ENCODE data around the gene LPCAT2. TPM values are rescaled to one million over a fixed set of nuclear protein-coding genes. Genes with fewer than 3 reads are reported as not detected.

The LPCAT2 gene
- total and polyA plus RNA-seq, 2 donors (not counting 1 experiment from before 2014, with no cell fraction given), result 0.15 to 0.59 TPM

- H3K27ac Mint-ChIP-seq, result no peak overlapping the region
- WGBS (ENCODE audit: insufficient coverage), result 88% methylated on average over 1 of the region's 4 CpGs
- H3K27me3 Mint-ChIP-seq, result peaks cover 48% of the 10 kb centered on the region
- CTCF ChIA-PET, result no interaction called here
- DNase-seq (no peak), ATAC-seq (ENCODE audit: low read depth) (no peak)
- POLR2A ChIA-PET, result no interaction called here
- Histone ChIP-seq H3K36me3 (replicated peaks in 1 of 2; ENCODE audit: control extremely low read depth in 1 of 2, control insufficient read depth in 1 of 2, extremely low read depth in 1 of 2, insufficient read depth in 2 of 2, low read length in 1 of 2) (no peaks in the 10 kb centered on the region), H3K9ac (ENCODE audit: low read length) (no peak overlapping the region), H3K4me1 (ENCODE audit: control insufficient read depth in 2 of 2, insufficient read depth in 2 of 2, low read length in 2 of 2) (no peaks in the 10 kb centered on the region), H3K27ac (ENCODE audit: low read length in 2 of 2) (no peak overlapping the region), H3K27me3 (replicated peaks in 1 of 4; ENCODE audit: control extremely low read depth in 1 of 4, control insufficient read depth in 3 of 4, insufficient read depth in 4 of 4, low read length in 3 of 4) (peaks cover 0 to 18% (median 6%) of the 10 kb centered on the region in 4 experiments), H3K4me3 (ENCODE audit: control extremely low read depth in 1 of 5, extremely low read depth in 1 of 5, insufficient read depth in 1 of 5, low read depth in 2 of 5, low read length in 4 of 5) (no peak overlapping the region), H3K4me2 (replicated peaks; ENCODE audit: low read depth, low read length, poor library complexity, severe bottlenecking) (no peak overlapping the region), H3K9me3 (ENCODE audit: control extremely low read depth in 1 of 3, control insufficient read depth in 2 of 3, insufficient read depth in 1 of 3, low read length in 2 of 3) (no peaks in the 10 kb centered on the region), H3K79me2 (ENCODE audit: control insufficient read depth, insufficient read depth, low read length) (no peaks in the 10 kb centered on the region), H4K20me1 (ENCODE audit: control insufficient read depth, insufficient read depth, low read length, poor library complexity, severe bottlenecking) (no peaks in the 10 kb centered on the region), H2AFZ (ENCODE audit: insufficient read depth, low read depth, low read length, poor library complexity, severe bottlenecking) (no peak overlapping the region)
- intact Hi-C loops (cut with micrococcal nuclease), result no loop called here
- H3K4me1 Mint-ChIP-seq, result no peaks in the 10 kb centered on the region
- no peaks in the 10 kb centered on the region for H3K9me3 Mint-ChIP-seq (ENCODE audit: insufficient read depth)
- no peak for TF ChIP-seq EZH2 (IDR thresholded peaks at IDR 0.05; ENCODE audit: borderline replicate concordance, insufficient read depth, low read depth, low read length, poor library complexity, severe bottlenecking)
- TF ChIP-seq, protein P1, sequence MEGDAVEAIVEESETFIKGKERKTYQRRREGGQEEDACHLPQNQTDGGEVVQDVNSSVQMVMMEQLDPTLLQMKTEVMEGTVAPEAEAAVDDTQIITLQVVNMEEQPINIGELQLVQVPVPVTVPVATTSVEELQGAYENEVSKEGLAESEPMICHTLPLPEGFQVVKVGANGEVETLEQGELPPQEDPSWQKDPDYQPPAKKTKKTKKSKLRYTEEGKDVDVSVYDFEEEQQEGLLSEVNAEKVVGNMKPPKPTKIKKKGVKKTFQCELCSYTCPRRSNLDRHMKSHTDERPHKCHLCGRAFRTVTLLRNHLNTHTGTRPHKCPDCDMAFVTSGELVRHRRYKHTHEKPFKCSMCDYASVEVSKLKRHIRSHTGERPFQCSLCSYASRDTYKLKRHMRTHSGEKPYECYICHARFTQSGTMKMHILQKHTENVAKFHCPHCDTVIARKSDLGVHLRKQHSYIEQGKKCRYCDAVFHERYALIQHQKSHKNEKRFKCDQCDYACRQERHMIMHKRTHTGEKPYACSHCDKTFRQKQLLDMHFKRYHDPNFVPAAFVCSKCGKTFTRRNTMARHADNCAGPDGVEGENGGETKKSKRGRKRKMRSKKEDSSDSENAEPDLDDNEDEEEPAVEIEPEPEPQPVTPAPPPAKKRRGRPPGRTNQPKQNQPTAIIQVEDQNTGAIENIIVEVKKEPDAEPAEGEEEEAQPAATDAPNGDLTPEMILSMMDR (IDR thresholded peaks at IDR 0.05), result no peak
- no peak overlapping the region for H3K4me3 Mint-ChIP-seq
Measured at GRCh38 chr16:55481023-55481422, 27.8 kb upstream of the LPCAT2 start.

- ChIA-PET POLR2A (no interaction called here), CTCF (no interaction called here)
- Mint-ChIP-seq H3K9me3 (ENCODE audit: insufficient read depth) (no peaks in the 10 kb centered on the region), H3K4me3 (no peak overlapping the region), H3K4me1 (no peaks in the 10 kb centered on the region), H3K27ac (no peak overlapping the region), H3K27me3 (peaks cover 43% of the 10 kb centered on the region)
- H3K79me2 ChIP-seq (ENCODE audit: control insufficient read depth, insufficient read depth, low read length), result no peaks in the 10 kb centered on the region
- ATAC-seq (ENCODE audit: low read depth) (no peak), DNase-seq (no peak)
- 100% methylated on average over 1 of the region's 2 CpGs for WGBS (ENCODE audit: insufficient coverage)
- H3K4me1 ChIP-seq (ENCODE audit: control insufficient read depth in 2 of 2, insufficient read depth in 2 of 2, low read length in 2 of 2), result no peaks in the 10 kb centered on the region
- no peak overlapping the region for H3K27ac ChIP-seq (ENCODE audit: low read length in 2 of 2)
- H4K20me1 ChIP-seq (ENCODE audit: control insufficient read depth, insufficient read depth, low read length, poor library complexity, severe bottlenecking), result no peaks in the 10 kb centered on the region
- peaks cover 0 to 18% (median 6%) of the 10 kb centered on the region in 4 experiments for H3K27me3 ChIP-seq (replicated peaks in 1 of 4; ENCODE audit: control extremely low read depth in 1 of 4, control insufficient read depth in 3 of 4, insufficient read depth in 4 of 4, low read length in 3 of 4)
- H3K36me3 ChIP-seq (replicated peaks in 1 of 2; ENCODE audit: control extremely low read depth in 1 of 2, control insufficient read depth in 1 of 2, extremely low read depth in 1 of 2, insufficient read depth in 2 of 2, low read length in 1 of 2), result no peaks in the 10 kb centered on the region
- no peak overlapping the region for H3K9ac ChIP-seq (ENCODE audit: low read length)
- no peak overlapping the region for H3K4me3 ChIP-seq (ENCODE audit: control extremely low read depth in 1 of 5, extremely low read depth in 1 of 5, insufficient read depth in 1 of 5, low read depth in 2 of 5, low read length in 4 of 5)
- no peak overlapping the region for H3K4me2 ChIP-seq (replicated peaks; ENCODE audit: low read depth, low read length, poor library complexity, severe bottlenecking)
- intact Hi-C loops (cut with micrococcal nuclease), result no loop called here
- TF ChIP-seq EZH2 (IDR thresholded peaks at IDR 0.05; ENCODE audit: borderline replicate concordance, insufficient read depth, low read depth, low read length, poor library complexity, severe bottlenecking), result no peak
- TF ChIP-seq, protein P1 (IDR thresholded peaks at IDR 0.05), result no peak
- no peaks in the 10 kb centered on the region for H3K9me3 ChIP-seq (ENCODE audit: control extremely low read depth in 1 of 3, control insufficient read depth in 2 of 3, insufficient read depth in 1 of 3, low read length in 2 of 3)
- no peak overlapping the region for H2AFZ ChIP-seq (ENCODE audit: insufficient read depth, low read depth, low read length, poor library complexity, severe bottlenecking)
Measured at GRCh38 chr16:55482056-55482455, 26.8 kb upstream of the LPCAT2 start.

Data from B cell (primary cell).